ENCODE measurements around the gene EFCC1.
A peak's percentile ranks its signal among the peaks of the same experiment; 100 is the strongest.

EFCC1 gene

GRCh38 chr3:129001101-129001805 is at the start of gene EFCC1:
Gene EFCC1 (plus strand): TSS chr3:129001304. CDS start chr3:129001629, 325 bp downstream.
- peak; percentile 15 for DNase-seq

- DNase-seq = no peak
These were observed 44.7 kb upstream of the EFCC1 start for GRCh38 chr3:128956440-128956839.

- no peak for DNase-seq
These were observed 35.8 kb upstream of the EFCC1 start for GRCh38 chr3:128965280-128965679.

- no peak for DNase-seq
These were observed 35.3 kb upstream of the EFCC1 start for GRCh38 chr3:128965818-128966217.

- no peak for DNase-seq
These were observed 33.3 kb upstream of the EFCC1 start for GRCh38 chr3:128967748-128968355.

GRCh38 chr3:128969993-128970739 is 30.9 kb upstream of the EFCC1 start:
- DNase-seq = peak; percentile 44

- DNase-seq = no peak
These were observed 30.4 kb upstream of the EFCC1 start for GRCh38 chr3:128970740-128971047.

- DNase-seq = no peak
These were observed 29.5 kb upstream of the EFCC1 start for GRCh38 chr3:128971421-128972100.

GRCh38 chr3:128973988-128974564 is 27.0 kb upstream of the EFCC1 start:
- no peak for DNase-seq

- DNase-seq = no peak
These were observed 25.8 kb upstream of the EFCC1 start for GRCh38 chr3:128975276-128975675.

- no peak for DNase-seq
These were observed 17.6 kb upstream of the EFCC1 start for GRCh38 chr3:128983293-128984069.

GRCh38 chr3:128984596-128984995 is 16.5 kb upstream of the EFCC1 start:
- DNase-seq = no peak

- DNase-seq = no peak
These were observed 13.6 kb upstream of the EFCC1 start for GRCh38 chr3:128987302-128988100.

- DNase-seq = no peak
These were observed 12.8 kb upstream of the EFCC1 start for GRCh38 chr3:128988286-128988685.

GRCh38 chr3:128991355-128991895 is 9.7 kb upstream of the EFCC1 start:
- no peak for DNase-seq

GRCh38 chr3:128992926-128993460 is 8.1 kb upstream of the EFCC1 start:
- DNase-seq = no peak

- peak; percentile 93 for DNase-seq
These were observed 7.5 kb upstream of the EFCC1 start, which contains the start of gene CFAP92 for GRCh38 chr3:128993461-128994172. Gene CFAP92 (minus strand): TSS chr3:128994076. CDS start chr3:128993304, 772 bp downstream.

- no peak for DNase-seq
These were observed 7.0 kb upstream of the EFCC1 start for GRCh38 chr3:128994173-128994512.

GRCh38 chr3:128994581-128995546 is 6.2 kb upstream of the EFCC1 start:
- DNase-seq = no peak
